AG08395 (cell line): ENCODE results near the gene DENND2A.
A peak's percentile ranks its signal among the peaks of the same experiment; 100 is the strongest.
"Not testable (repeated sequence)": the region's sequence is repeated elsewhere in the genome, so short reads cannot be mapped to it uniquely, and the experiment has no call there.

ENCODE experiments used
- DNase-seq: peaks from one replicate; pipeline ENCODE4 v3.0.0; 2012; ENCODE audit warnings: mixed read lengths, low spot score

The DENND2A gene, protein sequence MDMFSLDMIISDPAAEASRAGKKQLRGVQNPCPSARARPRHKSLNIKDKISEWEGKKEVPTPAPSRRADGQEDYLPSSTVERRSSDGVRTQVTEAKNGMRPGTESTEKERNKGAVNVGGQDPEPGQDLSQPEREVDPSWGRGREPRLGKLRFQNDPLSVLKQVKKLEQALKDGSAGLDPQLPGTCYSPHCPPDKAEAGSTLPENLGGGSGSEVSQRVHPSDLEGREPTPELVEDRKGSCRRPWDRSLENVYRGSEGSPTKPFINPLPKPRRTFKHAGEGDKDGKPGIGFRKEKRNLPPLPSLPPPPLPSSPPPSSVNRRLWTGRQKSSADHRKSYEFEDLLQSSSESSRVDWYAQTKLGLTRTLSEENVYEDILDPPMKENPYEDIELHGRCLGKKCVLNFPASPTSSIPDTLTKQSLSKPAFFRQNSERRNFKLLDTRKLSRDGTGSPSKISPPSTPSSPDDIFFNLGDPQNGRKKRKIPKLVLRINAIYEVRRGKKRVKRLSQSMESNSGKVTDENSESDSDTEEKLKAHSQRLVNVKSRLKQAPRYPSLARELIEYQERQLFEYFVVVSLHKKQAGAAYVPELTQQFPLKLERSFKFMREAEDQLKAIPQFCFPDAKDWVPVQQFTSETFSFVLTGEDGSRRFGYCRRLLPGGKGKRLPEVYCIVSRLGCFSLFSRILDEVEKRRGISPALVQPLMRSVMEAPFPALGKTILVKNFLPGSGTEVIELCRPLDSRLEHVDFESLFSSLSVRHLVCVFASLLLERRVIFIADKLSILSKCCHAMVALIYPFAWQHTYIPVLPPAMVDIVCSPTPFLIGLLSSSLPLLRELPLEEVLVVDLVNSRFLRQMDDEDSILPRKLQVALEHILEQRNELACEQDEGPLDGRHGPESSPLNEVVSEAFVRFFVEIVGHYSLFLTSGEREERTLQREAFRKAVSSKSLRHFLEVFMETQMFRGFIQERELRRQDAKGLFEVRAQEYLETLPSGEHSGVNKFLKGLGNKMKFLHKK

DNA sequence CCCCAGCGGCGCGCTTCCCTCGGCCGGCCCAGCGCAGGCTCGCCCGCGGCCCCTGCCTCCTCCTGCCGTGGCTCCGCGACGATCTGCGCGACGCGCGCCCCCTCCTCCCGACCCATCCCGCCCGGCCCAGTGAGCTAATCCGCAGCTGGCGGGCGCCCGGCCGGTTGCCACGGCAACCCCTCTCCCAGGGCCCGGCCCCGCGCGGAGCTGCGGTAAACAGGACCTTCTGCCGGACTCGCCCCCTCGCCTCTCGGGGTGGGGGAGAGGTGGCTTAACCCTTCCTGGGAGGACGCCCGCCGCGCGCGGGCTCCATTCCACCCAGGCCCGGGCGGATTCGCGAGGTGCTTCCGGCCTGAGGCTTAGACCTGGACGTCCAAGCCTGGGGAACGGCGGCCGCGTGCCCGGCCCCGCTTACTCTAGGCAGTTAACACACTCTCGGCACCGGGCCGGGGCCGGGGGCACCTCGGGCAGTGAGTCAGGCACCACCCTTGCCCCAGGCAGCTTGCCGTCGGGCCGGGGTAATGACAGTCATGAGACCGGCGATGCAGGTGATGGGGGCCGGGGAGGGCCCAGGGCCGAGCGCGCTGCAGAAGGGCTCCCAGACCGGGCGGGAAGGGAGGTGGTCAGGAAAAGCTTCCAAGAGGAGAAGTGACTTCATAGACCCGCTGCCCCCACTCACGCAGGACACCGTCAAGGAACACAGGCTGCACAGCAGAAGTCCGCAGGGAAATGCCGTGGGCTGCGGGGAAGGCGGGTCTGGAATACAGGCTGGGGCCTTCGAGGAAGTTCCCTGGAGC, at the start of gene DENND2A:
Gene DENND2A, minus strand, starts transcription at position 87 of the 797 bp plus-strand sequence. CDS start 38,416 bp downstream, outside the sequence.
- peak; percentile 54 for DNase-seq

DNA sequence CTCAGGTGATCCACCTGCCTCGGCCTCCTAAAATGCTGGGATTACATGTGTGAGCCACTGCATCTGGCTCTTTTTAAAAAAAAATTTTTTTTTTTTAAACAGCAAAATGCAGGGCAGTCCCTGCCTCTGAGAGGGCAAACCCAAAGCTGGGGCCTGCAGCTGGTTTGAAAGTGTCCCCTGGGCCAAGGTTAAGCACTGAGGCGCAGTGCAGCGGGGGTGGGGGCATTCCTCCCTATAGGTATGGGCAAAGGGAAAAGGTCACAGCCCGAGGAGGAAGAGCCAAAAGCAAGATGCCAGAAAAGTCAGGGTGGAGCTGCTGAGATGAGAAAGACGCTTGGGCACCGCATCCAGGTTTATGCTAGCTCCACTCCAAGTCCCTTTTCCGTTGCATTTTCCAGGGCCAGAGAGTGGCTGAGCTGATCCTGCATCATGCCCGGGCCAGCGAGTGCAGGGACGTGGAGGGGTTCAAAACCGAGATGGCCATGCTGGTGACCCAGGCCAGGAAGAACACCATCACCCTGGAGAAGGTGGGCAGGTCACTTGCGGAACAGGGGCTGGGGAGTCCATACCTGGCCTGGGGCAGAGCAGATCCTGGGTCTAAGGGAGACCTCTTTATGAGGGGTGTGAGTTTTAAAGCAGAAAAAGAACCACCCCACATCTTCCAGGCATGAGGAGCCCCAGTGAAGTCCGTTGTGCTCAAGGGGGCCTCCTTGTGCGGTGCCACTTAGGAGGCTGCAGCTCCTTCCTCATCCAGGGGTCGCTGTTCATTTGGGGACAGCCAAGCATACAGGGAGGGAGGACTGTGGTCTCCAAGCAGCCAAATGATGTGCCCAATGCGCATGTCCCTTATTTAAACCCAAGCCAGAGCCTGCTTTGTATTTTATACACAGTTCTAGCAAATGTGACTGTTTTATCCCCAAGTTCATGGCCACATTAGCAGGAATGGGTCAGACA, 48.9 kb upstream of the DENND2A start:
- DNase-seq: no peak

DNA sequence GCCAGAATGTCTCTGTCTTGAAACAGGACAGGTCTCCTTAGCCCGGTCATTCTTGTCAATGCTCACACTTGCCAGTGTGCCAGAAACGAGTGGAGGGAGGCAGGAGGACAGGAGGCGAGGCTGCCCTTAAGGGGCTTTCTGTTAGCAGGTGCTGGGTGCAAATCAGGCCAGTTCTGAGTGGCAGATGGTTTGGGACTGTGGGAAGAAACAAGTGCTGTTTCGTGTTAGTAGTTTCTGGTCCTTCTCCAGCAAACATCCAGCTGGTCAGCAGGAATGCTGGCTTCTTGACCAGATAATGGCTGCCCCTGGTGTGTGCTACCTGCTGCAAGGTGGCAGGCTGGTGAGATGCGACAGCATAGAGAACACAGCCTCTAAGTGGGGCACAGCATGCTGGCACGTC, 47.7 kb upstream of the DENND2A start:
- DNase-seq: no peak

DNA sequence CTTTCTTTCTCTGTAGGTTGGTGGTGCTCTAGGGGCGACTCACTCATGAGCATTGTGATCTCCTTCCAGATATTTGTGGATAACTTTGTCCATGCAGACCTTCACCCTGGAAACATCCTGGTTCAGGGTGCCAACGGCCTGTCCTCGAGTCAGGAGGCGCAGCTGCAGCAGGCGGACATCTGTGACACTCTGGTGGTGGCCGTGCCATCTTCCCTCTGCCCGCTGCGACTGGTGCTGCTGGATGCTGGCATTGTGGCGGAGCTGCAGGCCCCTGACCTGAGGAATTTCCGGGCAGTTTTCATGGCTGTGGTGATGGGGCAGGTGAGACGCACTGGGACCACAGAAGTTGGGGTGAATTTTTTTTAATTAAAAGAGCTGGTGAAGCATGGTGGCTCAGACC, 46.3 kb upstream of the DENND2A start:
- DNase-seq: no peak

DNA sequence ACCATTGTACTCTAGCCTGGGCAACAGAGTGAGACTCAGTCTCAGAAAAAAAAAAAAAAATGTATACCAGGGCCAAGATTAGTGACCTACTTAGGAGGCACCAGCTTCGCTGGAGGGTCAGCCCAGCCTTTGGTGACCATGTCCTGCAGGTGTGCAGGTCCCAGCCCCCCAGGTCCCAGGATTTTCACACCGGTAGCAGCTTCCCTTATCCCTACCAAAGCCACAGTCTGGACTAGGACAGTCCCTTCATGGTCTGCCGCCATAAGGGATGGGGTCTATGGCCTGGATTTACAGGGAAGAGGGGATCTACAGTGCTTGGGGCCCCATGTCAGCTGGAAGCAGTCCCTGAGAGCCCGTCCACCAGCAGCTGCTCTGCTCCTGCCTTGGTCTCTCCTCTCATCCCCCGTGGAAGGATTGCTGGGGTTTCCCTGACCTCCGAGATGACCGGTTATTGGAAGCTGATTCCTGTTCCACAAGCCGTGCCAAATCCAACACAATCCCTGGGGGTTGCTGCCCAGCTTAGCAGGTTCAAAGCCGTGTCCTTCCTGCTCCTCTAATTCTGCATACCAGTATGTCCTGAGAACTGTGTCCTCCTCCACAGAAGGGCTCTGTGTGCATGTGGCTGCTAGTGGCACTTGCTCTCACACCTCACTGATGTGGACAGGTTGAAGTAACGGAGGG, 44.9 kb upstream of the DENND2A start:
- no peak for DNase-seq

DNA sequence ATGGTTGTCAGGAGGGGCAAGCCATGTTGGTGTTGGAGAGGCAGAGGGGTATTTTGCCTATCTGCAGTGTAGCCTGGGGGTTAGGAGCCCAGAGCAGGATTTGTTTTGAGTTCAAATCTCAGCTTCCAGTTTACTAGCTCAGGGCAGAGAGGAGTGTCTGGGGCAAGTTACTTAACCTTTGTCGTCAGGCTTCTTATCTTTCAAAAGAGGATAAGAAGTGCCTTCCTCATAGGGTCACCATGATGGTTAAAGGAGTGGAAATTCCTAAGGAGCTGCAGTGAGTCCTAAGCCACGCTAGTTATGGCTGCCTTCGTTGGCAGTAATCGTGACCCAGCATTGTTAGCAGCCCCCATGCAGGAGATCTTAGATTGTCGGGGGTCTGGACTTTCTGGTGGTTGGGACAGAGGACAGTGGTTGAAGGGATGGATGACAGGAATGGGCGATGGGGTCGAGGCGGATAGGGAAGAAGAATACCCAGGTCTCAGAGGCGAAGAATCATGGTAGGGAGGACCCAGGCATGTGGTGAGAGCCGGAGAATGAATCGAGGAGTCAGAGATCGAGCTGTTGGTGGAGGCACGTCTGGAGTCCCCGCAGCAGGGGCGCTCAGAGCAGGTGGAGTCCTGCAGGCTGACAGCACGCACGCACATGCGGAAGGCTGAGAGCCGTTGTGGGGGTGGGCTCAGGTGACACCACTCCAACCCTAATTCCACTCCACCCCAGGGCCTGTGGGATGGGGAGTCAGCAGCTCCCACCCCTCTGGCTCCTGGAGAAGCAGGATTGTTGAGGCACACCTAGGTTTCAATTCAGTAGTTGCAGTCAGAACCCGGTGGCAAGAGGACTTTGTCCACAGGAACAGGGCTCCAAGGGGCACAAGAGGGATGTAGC, 43.7 kb upstream of the DENND2A start:
- no peak for DNase-seq

DNA sequence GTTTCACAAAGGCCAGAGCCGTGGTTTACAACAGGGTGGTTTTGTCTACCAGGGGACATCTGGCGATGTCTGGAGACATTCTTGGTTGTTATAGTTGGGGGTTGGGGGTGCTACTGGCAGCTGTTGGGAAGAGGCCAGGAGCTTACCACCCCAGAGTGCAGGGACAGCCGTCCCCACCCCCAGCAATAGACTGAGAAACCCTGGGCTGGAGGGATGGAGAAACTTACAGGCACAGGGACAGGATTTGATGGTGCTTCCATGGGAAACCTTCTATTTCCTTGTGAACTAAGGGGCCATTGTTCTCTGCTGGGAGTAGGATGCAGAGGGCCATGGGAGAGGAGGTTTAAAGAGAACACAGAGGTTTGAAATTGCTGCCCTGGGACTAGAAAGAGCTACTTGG, 43.0 kb upstream of the DENND2A start:
- DNase-seq: no peak

DNA sequence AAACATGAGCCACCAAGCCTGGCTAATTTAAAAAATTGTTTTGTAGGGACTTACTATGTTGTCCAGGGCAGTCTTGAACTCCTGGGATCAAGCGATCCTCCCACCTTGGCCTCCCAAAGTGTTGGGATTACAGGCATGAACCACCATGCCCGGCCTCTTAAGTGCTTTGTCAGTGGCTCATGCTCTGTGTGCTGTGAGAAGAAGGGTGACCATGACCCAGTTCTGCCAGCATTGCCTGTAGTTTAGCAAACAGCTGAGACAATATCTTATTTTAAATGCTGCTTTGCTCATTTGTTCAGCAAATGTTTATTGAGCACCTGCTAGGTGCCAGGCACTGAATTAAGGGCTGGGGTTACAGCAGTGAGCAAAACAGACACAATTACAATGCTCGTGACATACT, 41.2 kb upstream of the DENND2A start:
- DNase-seq: no peak

DNA sequence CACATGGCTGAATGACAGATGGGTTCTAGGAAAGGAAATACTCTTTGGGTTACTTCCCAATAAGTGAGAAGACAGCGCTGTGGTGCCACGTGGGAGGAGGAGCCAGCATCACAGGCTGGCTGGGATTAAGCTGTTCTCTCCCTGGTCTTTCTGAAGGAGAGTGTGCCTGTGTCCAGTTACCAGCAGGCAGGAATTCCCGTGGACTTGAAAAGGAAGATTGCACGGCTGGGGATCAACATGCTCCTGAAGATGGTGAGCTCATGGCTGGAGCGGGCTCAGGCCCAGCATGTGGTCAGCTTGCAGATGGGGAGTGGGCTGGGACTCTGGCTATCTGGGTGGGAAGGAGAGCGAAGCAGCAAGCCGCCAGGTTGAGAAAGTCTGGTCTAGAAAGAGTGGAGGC, 40.3 kb upstream of the DENND2A start:
- DNase-seq: no peak

DNA sequence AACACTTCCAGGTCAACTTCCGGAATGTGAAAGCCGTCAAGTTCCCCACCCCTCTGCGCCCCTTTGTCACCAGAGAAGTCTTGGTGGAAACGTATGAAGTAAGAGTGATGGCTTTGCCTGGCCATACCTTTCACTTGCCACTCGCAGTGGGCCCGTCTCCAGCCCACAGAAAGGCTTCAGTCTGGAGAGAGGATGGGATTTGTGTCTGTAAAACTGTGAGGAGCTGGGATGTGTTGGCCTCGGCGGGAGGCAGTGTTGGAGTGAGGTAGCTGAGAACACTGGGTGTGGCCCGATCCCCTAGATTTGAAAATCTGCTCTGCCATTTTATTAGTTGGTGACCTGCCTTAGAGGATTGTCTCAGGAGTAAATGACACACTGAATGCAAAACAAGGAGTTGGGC, 38.6 kb upstream of the DENND2A start:
- no peak for DNase-seq

DNA sequence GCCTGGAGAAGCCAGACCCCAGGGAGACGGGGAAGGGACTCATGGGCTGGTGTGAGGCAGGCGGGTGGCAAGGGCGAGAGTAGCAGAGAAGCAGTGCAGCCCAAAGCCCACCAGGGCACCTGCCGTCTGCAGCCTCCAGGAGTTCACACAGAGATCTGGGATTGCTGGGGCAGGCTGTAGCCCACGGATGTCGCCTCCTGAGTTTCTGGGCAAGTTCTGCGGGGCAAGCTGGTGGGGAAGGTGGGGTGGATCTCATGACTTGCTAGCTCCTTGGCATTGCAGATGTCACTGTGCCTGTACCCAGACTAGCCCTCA, 38.2 kb upstream of the DENND2A start:
- DNase-seq: no peak

DNA sequence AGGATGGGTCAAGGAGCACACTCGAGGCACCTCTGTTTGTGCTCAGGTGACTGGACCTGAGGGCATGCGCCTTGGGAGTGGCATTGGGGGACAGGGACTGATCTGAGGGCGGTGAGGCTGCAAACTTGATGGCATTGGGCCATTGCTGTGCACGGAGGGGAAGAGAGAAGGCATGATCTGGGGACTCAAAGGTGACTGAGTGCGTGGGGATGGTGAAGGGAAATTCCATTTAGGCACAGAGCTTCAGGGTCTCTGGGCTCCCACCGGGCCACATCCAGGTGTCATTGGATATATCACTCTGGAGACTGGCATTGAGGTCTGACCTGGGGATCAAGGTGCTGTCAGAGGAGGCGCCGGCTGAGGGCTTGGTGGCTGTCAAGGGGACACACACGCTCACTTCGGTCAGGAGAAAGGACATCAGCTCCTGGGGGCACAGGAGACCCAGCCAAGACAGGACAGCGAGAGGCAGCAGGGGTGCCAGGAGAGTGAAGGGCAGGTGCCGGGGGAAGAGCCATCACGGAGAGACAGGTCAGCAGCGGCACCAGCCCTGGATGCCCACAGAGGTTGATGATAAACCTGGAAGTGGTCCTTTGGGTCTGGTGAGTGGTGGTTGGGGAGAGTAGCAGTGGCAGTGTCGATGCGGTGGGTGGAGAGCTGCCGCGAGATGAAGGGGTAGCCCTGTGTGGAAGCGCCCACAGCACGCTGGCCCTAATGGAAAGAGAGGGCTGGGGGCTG, 37.6 kb upstream of the DENND2A start:
- no peak for DNase-seq

DNA sequence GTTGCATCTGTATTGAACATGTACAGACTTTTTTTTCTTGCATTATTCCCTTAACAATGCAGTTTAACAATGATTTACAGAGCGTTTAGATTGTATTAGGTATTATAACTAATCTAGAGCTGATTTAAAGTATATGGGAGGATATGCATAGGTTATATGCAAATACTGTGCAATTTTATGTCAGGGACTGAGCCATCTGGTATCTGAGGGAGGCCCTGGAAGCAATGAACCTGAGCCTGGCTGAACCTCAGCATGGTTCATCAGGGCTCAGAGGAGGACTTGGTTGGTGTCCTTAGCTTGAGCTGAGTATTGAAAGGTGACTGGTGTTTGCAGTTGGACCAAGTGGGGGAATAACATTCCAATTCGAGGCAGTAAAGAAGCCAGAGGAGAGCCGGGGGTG, 36.9 kb upstream of the DENND2A start:
- DNase-seq: no peak

DNA sequence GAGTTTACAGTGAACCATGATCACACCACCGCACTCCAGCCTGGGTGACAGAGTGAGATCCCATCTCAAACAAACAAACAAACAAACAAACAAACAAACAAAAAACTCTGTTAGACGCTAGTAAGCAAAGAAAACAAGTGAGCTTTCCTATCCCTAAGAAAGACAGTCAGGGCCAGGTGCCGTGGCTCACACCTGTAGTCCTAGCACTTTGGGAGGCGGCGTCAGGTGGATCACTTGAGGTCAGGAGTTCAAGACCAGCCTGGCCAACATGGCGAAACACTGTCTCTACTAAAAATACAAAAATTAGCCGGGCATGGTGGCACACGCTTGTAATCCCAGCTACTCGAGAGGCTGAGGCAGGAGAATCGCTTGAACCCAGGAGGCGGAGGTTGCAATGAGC, 36.3 kb upstream of the DENND2A start:
- not testable (repeated sequence) for DNase-seq

DNA sequence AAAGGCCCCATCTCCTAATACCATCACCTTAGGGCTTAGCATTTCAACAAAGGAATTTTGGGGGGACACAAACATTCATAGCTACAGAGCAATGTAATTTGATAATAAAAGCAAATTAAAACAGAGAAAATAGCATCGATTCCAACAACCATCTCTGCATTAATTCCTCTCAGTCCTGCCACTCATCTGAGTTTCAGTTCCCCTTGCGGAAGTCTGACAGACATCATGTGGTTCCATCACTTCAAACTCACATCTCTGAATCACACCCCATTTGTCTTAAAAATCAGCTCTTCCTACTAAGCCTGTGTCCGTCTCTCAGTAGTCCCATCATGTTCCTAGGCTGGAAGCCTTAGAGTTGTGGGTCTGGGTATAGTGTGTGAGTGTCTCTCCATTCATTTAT, 35.7 kb upstream of the DENND2A start:
- no peak for DNase-seq

DNA sequence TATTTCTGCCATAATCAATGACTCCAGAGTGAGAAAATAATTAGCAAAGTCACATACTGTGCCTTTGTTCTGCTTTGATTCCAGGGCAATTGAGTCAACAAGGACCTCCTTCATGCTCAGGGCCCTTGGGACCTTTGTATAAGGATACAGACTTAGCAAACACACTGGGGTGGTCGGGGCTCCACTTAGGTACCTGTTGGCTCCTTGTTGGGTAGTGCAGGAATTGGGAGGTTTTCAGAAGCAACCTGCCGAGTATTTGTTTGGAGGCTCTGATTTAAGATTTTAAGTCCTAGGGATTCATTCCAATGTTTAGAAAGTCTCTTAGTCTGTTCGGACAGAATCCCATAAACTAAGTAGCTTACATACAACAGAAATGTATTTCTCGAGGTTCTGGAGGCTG, 35.1 kb upstream of the DENND2A start:
- no peak for DNase-seq

DNA sequence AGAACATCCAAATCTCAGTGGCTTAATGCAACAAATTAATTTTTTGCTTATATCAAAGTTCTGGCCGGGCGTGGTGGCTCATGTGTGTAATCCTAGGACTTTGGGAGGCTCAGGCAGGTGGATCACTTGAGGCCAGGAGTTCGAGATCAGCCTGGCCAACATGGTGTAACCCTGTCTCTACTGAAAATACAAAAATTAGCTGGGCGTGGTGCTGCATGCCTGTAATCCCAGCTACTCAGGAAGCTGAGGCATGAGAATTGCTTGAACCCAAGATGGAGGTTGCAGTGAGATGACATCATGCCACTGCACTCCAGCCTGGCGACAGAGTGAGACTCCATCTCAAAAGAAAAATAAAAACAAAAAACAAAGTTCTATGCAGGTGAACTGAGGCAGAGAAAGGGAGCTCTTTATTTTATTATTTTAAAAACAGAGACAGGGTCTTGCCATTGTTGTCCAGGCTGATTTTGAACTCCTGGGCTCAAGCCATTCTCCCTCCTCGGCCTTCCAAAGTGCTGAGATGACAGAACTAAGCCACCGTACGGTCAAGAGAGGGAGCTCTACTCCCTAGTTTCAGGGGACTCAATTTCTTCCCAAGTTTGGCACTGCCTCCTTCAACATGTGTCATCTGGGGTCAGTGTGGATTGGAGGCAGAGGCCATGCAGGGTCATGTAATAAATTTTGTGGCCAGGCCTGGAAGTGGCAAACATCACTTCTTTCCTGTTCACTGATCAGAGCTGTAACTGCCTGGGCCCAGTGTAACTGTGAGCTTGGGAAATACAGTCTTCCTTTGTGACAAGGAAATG, 34.5 kb upstream of the DENND2A start:
- peak; percentile 87 for DNase-seq

DNA sequence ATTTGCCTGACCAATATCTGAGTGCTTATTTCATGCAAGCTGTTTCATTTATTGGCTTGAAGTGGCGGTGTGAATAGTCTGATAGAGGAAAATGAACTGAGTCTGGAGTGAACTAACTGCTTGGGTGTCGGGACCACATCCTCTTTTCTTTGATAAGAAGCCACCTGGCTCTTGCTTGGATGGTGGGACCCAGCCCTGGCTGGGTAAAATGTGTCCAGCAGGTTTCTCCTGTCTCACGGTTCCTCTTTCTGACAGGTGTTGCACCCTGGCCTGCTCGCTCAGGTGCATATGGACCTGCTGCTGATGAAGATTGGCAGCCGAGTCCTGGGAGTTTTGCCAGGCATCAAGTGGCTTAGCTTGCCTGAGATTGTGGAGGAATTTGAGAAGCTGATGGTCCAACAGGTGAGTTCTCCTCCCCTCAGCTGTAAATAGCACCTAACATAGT, 33.8 kb upstream of the DENND2A start:
- DNase-seq: no peak
